NB4 (cell line): ENCODE measurements around the gene PAM.

Source experiments
- MYC ChIP-seq: IDR thresholded peaks from 2 replicates; pipeline ENCODE4 v1.6.1; 2011; ENCODE audit warnings: low read depth, low read length
- POLR2A ChIP-seq: IDR thresholded peaks from 2 replicates; pipeline ENCODE4 v1.6.1; 2011; ENCODE audit warnings: mild to moderate bottlenecking; ENCODE audit not compliant: insufficient read length; ENCODE audit errors: extremely low read depth
- TF ChIP-seq, protein P1 (sequence below): IDR thresholded peaks from one replicate; pipeline ENCODE4 v1.5.1; 2012; ENCODE audit warnings: low read depth, low read length
- TF ChIP-seq, protein P2 (sequence below): IDR thresholded peaks from 2 replicates; pipeline ENCODE4 v1.6.1; 2011; ENCODE audit warnings: low read depth, low read length

DNA sequence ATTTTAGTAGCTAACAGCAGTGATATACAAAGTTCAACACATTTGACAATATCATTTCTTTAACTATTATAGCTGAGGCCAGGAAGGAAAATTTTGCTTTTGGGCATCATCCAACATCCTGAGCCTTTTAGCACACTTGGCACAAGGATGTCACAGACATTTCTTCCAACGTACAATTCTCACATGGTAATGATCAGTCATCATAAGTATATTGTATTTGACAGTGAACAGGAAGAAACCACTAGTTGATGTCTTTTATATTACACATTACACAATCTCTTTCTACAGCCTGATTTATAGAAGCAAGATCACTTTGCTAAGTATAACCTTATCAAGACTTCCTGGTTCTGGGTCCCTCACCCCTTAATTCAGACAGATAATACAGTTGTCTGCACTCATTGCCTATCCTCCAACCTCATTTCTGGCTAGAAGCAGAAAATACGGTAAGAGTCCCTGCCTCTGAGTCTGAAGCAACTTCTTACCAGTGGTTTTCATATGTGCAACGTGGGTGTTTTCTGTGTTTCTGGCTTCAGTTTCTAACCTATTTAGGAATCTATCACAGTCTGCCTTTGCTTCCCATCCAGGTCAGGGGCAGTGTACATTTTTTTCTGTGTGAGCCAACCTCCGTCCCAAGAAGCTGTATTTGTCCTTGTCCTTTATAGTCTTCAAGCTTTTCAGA lies 167.8 kb downstream of the PAM start:
- TF ChIP-seq, protein P1, sequence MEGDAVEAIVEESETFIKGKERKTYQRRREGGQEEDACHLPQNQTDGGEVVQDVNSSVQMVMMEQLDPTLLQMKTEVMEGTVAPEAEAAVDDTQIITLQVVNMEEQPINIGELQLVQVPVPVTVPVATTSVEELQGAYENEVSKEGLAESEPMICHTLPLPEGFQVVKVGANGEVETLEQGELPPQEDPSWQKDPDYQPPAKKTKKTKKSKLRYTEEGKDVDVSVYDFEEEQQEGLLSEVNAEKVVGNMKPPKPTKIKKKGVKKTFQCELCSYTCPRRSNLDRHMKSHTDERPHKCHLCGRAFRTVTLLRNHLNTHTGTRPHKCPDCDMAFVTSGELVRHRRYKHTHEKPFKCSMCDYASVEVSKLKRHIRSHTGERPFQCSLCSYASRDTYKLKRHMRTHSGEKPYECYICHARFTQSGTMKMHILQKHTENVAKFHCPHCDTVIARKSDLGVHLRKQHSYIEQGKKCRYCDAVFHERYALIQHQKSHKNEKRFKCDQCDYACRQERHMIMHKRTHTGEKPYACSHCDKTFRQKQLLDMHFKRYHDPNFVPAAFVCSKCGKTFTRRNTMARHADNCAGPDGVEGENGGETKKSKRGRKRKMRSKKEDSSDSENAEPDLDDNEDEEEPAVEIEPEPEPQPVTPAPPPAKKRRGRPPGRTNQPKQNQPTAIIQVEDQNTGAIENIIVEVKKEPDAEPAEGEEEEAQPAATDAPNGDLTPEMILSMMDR = no peak
- TF ChIP-seq, protein P2, sequence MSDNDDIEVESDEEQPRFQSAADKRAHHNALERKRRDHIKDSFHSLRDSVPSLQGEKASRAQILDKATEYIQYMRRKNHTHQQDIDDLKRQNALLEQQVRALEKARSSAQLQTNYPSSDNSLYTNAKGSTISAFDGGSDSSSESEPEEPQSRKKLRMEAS = no peak
- TF ChIP-seq POLR2A (no peak), MYC (no peak)
